ENCODE data around the gene FGF14. TPM values are rescaled to one million over a fixed set of nuclear protein-coding genes. Genes with fewer than 3 reads are reported as not detected.

The FGF14 gene
- total RNA-seq, 1 experiment from 2014 or later = 0.12 TPM

GRCh38 chr13:102367836-102368235 is 34.0 kb downstream of the FGF14 start:
- DNase-seq (ENCODE audit: low read depth) = peak; percentile 16

GRCh38 chr13:102361113-102361512 is 40.7 kb downstream of the FGF14 start:
- no peak for DNase-seq (ENCODE audit: low read depth)

- DNase-seq (ENCODE audit: low read depth) = no peak
These were observed 42.6 kb downstream of the FGF14 start for GRCh38 chr13:102359264-102359663.

- DNase-seq (ENCODE audit: low read depth) = no peak
These were observed 46.6 kb downstream of the FGF14 start for GRCh38 chr13:102355251-102355650.

- no peak for DNase-seq (ENCODE audit: low read depth)
These were observed 47.8 kb downstream of the FGF14 start for GRCh38 chr13:102354011-102354410.

DNA sequence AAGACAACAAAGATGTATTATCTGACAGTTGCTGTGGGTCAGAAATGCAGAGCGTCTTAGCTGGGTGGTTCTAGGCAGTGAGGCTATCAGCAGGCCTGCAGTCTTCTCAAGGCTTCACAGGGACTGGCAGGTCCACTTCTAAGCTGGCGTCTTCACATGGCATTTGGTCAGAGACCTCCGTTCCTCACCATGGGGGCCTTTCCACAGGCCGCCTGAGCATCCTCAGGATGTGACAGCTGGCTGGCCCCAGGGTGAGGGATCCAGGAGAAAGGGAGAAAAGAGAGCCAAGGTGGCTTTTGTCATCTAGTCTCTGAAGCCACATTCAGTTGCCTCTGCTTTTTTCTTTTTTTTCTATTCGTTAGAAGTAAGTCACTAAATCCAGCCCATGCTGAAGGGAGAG is 50.3 kb downstream of the FGF14 start:
- no peak for DNase-seq (ENCODE audit: low read depth)

- no peak for DNase-seq (ENCODE audit: low read depth)
These were observed 54.4 kb downstream of the FGF14 start for GRCh38 chr13:102347490-102347889.

DNA sequence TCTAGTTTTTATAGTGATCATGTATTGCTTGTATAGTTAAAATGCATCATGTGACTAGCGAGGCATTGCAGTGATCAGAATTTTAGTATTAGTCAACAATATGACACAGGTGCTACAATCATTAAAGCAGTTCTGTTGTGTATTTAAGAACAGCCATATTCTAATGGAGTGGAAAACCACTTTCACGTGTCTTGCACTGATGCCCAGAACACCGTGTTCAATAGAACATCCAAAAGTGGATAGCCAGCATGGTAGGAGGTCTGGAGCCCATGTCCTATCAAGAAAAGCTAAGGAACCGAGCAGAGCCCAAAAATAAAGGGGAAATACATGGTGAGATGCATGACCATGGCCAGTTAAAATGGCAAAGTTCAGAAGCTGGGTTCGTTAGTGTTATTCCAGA is 55.1 kb downstream of the FGF14 start:
- no peak for DNase-seq (ENCODE audit: low read depth)

- DNase-seq (ENCODE audit: low read depth) = no peak
These were observed 57.4 kb downstream of the FGF14 start for GRCh38 chr13:102344410-102344809.

DNA sequence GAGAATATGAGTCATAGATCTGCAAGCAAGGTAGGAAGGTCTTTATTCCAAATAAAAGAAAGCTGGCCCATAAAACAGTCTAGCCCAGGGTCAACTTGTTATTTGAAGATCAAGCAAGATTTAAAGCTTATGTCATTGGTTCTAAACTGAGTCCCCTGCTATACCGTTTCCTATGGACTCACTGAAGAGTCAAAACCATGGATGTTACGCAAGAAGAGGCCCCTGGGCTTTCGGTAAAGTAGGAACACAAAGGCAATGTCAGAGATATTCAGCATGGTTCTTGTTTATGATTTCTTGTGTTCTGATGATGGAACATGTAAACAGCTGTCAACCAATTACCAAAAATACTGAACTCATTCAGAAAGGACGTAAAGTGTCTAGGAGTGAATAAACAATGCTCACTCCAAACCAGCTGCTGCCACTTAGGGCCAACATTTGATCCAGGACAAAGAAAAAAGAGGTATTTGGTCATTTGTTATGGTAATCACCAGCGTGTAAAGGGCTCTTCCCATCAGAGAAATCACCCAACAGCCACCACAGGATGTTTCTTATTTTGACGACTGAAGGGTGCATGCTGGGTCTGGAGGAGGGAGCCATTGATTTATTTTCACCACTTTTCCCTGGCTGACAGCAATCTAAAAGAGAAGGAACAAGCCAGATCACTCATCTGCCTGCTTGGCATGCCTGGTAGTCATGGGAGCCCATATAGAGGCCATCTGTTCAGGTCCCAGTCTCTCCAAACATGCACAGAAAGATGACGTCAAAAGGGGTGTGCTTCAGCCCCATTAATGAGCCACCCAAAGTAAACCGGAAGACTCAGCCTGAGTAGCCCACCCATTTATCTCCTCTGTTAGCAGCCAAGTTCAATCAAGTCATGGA is 68.3 kb downstream of the FGF14 start:
- DNase-seq (ENCODE audit: low read depth) = no peak

- no peak for DNase-seq (ENCODE audit: low read depth)
These were observed 72.9 kb downstream of the FGF14 start for GRCh38 chr13:102328909-102329308.

DNA sequence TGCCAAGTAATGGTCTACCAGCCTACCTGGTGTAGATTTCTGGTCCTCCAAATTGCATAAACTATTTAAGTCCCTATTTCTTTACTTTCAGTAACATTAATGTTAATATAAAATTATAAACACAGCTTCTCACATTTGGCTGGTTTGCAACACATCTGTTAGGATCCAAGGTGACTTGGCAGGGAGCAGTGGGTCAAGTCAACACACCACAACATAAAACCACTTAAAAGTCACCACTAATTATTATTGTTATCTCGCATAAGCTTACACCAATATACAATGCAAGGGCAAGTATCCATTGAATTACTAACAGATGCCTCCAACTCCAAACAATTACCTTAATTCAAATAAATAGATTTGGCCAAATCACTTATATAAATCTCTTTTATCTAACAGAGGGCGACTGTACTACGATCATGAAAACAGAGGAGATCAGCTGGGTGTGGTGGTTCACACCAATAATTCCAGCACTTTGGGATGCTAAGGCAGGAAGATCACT is 74.7 kb downstream of the FGF14 start:
- no peak for DNase-seq (ENCODE audit: low read depth)

DNA sequence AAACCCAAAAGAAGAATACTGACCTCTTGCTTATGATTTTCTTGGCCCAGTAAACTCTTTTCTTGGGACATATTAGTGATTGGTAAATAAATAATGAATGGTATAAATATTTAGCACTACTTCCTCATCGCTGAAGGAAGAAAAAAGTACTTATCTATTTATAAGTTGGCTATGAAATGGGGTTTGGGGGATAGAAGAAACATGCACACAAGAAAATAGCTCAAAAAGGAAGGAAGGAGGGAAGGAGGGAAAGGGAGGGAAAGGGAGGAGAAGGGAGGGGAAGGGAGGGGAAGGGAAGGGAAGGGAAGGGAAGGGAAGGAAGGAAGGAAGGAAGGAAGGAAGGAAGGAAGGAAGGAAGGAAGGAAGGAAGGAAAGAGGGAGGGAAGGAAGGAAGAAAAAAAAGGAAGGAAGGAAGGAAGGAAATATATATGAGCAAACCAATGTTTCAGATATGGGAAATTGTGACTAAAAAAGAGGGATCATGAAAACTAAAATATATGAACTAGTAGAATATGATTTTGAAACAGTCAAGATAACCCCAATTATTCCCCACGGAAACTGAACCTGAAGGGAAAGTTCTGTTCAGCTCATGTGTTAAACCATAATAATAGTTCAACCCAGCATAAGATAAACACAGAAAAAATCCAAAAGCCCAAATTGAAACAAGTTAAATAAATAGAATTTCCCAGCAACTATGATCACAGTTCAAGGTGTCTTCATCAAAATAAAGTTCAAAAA is 75.3 kb downstream of the FGF14 start:
- DNase-seq (ENCODE audit: low read depth) = no peak

GRCh38 chr13:102325321-102325720 is 76.5 kb downstream of the FGF14 start:
- DNase-seq (ENCODE audit: low read depth) = no peak

- DNase-seq (ENCODE audit: low read depth) = no peak
These were observed 78.3 kb downstream of the FGF14 start for GRCh38 chr13:102323505-102323904.

GRCh38 chr13:102323012-102323411 is 78.8 kb downstream of the FGF14 start:
- no peak for DNase-seq (ENCODE audit: low read depth)

GRCh38 chr13:102322211-102322610 is 79.6 kb downstream of the FGF14 start:
- DNase-seq (ENCODE audit: low read depth) = no peak

- DNase-seq (ENCODE audit: low read depth) = no peak
These were observed 83.6 kb downstream of the FGF14 start for GRCh38 chr13:102318233-102318632.

DNA sequence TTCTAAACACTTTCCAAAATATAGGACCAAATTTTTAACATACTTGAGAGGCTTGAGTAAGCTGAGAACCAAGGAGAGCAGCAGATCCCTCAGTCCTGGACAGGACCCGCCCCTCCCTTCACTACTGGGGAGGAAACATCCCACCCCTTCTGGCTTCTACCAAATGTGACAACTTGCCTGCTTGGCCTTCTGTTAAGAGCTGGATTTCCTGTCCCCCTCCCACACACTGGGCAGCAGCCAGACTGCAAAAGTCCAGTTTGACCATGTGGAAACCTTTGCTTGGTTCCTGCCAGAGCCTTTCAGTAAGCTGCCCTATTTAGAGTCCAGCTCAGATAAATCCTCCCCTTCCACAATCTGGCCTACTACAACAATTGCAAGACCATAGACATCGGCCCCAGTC is 84.3 kb downstream of the FGF14 start:
- DNase-seq (ENCODE audit: low read depth) = peak; percentile 11

DNA sequence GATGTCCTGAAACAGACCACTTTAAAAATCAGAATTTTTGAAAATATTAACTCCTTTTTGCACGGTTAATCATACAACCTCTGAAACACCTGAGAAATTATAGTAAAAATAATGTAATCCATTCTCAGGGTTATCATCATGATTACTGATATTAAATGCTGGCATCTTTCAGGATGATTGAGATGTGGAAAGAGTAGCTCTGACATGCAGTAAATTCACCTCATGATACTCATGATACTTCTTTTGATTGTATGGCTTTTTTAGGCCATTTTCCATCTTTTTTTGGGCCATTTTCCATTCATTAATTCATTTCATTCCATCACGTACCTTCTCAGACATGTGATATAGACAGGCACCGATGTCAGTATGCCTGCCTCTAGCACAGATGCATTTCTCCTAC is 85.1 kb downstream of the FGF14 start:
- no peak for DNase-seq (ENCODE audit: low read depth)

DNA sequence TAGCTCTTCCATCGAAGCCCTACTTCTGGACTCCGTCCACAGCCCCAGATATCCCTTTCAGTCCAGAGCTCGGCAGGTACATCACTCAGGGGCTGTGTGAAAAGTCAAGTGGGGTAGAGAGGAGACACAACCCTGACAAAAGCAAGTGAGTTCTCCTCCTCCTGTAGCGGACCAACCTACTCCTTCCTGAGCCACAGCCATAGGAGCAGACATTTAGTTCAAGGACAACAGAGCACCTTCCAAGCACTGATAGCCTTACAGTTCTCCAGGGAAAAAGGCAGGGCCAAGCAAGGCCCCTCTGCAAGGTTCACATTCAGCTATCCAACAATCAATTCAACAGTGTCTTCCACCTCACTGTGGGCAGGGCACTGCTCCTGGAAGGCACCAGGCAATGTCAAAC is 89.0 kb downstream of the FGF14 start:
- no peak for DNase-seq (ENCODE audit: low read depth)

GRCh38 chr13:102311901-102312300 is 89.9 kb downstream of the FGF14 start:
- no peak for DNase-seq (ENCODE audit: low read depth)

DNA sequence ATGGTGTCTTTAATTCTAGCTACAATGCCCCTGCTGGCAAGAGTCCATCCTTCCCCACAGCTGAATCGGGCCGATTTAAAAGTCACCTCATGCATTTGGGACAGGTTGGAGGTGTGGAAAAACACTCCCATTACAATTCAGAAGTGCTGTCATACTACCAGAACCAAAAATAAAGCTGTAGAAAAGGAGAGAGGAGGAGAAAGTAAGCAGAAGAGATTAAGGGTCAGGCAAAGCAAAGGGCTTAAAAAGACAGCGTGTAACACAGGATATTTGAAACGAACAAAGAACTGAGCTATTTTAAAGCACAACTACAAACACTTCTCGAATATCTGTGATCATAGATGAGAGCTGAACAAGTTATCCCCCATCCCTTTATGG is 90.4 kb downstream of the FGF14 start:
- no peak for DNase-seq (ENCODE audit: low read depth)
